IPS-18c (cell line): Measurements from ENCODE around the gene ETDC.
"Not testable (repeated sequence)": the region's sequence is repeated elsewhere in the genome, so short reads cannot be mapped to it uniquely, and the experiment has no call there.

Experiments
- H3K4me3 ChIP-seq: 2 replicates; pipeline ENCODE4 v1.7.0; 2013; ENCODE audit warnings: low read depth, mild to moderate bottlenecking, low read length, moderate library complexity; ENCODE audit not compliant: insufficient read depth
- H3K9me3 ChIP-seq: one replicate; pipeline ENCODE4 v1.6.1; 2013; ENCODE audit warnings: mild to moderate bottlenecking, low read length, moderate library complexity; ENCODE audit not compliant: control insufficient read depth, insufficient read depth

The ETDC gene

DNA sequence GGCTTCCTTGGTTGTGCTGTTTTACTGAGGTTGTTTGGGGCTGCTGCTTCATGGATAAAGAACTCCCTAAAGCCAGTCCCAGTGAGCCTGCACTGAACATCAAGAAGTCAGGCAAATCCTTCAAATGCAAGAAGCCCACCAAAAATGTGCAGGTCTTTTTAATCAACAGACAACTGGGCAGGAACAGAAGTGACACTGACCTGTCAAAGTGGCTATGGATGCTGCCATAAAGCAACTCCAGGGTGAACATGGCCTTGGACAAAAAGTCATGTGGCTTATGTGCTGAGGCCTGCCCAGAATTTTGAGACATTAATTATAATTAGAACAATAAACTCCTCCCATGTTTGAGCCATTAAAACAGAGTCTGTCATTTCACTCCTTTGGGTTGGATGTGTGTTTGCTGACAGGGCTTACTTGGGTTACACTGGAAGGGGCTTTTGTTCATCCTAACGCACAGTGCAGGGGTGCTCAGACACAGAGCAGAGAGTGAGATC, at the start of gene ETDC:
ETDC (plus strand) TSS at position 51 of the 494 bp plus-strand sequence; CDS start at position 51, 0 bp downstream.
- Histone ChIP-seq H3K9me3 (peaks cover 3% of the 10 kb centered on the region), H3K4me3 (no peak within 1 kb of the TSS)

DNA sequence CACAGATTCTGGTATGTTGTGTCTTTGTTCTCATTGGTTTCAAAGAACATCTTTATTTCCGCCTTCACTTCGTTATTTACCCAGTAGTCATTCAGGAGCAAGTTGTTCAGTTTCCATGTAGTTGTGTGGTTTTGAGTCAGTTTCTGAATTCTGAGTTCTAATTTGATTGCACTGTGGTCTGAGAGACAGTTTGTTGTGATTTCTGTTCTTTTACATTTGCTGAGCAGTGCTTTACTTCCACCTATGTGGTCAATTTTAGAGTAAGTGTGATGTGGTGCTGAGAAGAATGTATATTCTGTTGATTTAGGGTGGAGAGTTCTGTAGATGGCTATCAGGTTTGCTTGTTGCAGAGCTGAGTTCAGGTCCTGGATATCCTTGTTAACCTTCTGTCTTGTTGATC, 48.3 kb upstream of the ETDC start:
- H3K9me3 ChIP-seq, H3K4me3 ChIP-seq: not testable (repeated sequence)

- H3K9me3 ChIP-seq, H3K4me3 ChIP-seq: not testable (repeated sequence)
Measured at GRCh38 chrX:135263376-135263775, 45.9 kb upstream of the ETDC start.

- Histone ChIP-seq H3K4me3 (no peak overlapping the region), H3K9me3 (peaks cover 2% of the 10 kb centered on the region)
Measured at GRCh38 chrX:135264206-135264605, 45.1 kb upstream of the ETDC start.

DNA sequence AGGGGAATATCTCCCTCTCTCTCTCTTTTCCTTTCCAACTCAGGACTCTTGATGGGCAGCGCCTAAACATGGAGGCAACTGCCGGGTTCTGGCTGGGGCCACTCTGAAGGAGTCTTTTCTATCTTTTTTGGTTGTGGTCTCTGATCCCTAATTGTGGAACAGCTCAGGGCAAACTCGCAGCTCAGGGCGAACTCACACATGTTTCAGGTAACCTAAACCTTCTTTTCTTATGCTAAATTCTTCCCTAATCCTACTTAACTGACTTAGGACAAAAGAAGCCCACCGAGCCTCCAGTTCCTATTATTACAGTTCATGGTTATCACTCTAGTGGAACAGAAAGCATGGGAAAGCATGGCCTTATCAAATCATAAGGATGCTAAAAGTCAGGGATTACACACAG, 36.1 kb upstream of the ETDC start:
- Histone ChIP-seq H3K4me3 (no peak overlapping the region), H3K9me3 (peaks cover 2% of the 10 kb centered on the region)

GRCh38 chrX:135275973-135276372, 33.3 kb upstream of the ETDC start:
- Histone ChIP-seq H3K4me3 (no peak overlapping the region), H3K9me3 (peaks cover 2% of the 10 kb centered on the region)

GRCh38 chrX:135287266-135287823, 21.9 kb upstream of the ETDC start:
- peaks cover 10% of the 10 kb centered on the region for H3K9me3 ChIP-seq
- no peak overlapping the region for H3K4me3 ChIP-seq

GRCh38 chrX:135295238-135295943, 13.9 kb upstream of the ETDC start:
- Histone ChIP-seq H3K4me3 (peak overlapping the region; percentile 40), H3K9me3 (peaks cover 9% of the 10 kb centered on the region)

DNA sequence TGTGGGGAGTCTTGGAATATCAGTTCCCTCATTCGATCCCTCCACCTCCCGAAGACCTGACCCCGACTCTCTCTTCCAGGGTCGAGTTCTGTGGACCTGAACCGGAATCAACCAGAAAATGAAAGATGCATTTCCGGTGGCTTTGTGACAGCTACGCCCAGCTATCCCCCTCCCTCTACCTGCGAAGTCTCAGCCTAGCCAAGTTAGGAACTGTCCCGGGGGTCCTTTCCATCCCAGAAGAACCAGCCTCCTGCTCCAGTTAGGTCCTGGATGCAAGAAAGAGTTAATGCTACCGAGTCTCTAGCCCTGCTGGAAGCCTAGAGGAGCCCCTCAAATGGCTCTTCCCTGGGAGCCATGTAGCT, 13.4 kb upstream of the ETDC start:
- H3K4me3 ChIP-seq, result peak overlapping the region; percentile 40; the same call in 1 of the 2 replicates
- peaks cover 9% of the 10 kb centered on the region for H3K9me3 ChIP-seq

DNA sequence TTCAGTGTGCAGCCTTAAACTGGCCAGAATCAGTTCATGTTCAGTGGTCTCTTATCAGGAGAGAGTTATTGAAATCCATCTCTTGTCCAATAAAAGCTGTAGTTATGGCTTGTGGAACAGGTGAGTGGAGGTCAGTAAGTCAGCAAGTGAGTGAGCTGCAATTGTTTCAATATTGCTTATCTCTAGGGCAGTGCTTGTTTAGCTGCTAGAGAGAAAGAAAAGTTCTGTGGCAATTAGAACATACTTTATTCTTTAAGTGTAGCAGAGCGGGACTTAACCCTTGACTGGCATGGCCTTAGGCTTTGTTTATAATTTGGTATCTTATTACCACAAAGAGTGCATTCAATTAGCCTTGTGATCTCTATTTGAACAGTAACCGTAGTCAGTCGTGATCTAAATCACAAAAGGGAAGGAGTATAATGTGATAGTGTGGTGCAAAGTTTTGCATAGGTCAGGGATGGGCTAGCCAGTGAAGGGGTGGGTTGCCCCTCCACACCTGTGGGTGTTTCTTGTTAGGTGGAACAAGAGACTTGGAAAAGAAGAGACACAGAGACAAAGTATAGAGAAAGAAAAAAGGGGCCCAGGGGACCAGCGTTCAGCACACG, 6.9 kb upstream of the ETDC start:
- H3K4me3 ChIP-seq, result no peak overlapping the region

DNA sequence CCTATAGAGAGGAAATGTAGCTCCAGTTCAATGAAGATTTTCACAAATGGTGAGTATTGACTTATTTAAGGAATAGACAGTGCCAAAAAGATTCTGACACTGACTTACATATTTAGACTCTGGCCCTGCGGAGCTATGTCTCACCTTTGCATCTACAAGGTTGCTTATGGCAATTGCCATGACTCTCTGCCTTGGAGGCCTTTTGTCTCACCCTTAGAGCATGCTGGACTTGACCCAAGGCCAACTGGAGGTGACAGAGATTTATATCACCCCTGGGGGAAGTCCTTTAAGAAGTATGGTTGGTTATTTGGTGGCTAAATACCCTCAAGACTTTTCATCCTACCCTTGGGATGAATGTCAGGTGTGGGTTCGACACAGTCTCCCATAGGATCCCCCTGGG, 4.5 kb upstream of the ETDC start:
- Histone ChIP-seq H3K9me3 (peaks cover 4% of the 10 kb centered on the region), H3K4me3 (no peak overlapping the region)

More for the DNA sequence above, 6.9 kb upstream of the ETDC start:
- peaks cover 4% of the 10 kb centered on the region for H3K9me3 ChIP-seq

DNA sequence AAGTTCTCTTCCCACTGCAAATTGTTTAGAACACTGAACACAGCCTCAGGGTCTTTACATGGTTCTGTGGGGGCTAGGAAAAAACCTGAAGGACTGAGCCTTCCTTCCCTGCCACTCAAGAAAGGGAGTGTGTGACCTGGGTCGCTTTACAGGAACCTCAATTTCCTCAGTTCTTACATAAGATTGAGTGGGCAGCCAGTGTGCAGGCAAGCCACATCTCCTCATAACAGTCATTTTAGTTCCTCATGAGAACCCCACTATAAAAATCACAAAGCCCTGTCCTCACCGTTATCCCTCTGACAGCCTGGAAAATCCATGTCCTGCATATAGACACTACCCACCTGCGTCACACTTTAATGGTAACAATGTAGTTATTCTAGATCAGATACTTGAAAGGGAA, 2.1 kb upstream of the ETDC start:
- Histone ChIP-seq H3K4me3 (no peak overlapping the region; the same call in 1 of the 2 replicates), H3K9me3 (no peaks in the 10 kb centered on the region)

GRCh38 chrX:135308345-135308855, 880 bp upstream of the ETDC start:
- Histone ChIP-seq H3K4me3 (no peak overlapping the region), H3K9me3 (peaks cover 3% of the 10 kb centered on the region)

DNA sequence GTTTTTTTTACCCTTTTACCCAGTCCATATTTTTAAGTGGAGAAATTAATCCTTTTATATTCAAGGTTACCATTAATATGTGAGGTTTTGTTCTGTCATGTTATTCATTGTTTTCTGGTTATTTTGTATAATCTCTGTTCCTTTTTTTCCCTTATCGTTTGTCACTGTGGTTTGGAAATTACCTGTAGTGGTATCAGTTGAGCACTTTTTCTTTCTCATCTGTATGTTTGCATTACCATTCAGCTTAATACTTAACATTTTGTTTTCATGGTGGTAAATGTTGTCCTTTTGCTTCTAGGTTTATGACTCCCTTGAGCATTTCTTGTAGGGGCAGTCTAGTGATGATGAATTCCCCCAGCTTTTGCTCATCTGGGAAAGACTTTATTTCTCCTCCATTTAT, 6.6 kb downstream of the ETDC start:
- peaks cover 5% of the 10 kb centered on the region for H3K9me3 ChIP-seq
- H3K4me3 ChIP-seq, result no peak overlapping the region

GRCh38 chrX:135324463-135324862, 15.2 kb downstream of the ETDC start:
- Histone ChIP-seq H3K4me3 (no peak overlapping the region; the same call in 1 of the 2 replicates), H3K9me3 (peaks cover 6% of the 10 kb centered on the region)

GRCh38 chrX:135325036-135325818, 15.9 kb downstream of the ETDC start:
- H3K9me3 ChIP-seq, H3K4me3 ChIP-seq: not testable (repeated sequence)

DNA sequence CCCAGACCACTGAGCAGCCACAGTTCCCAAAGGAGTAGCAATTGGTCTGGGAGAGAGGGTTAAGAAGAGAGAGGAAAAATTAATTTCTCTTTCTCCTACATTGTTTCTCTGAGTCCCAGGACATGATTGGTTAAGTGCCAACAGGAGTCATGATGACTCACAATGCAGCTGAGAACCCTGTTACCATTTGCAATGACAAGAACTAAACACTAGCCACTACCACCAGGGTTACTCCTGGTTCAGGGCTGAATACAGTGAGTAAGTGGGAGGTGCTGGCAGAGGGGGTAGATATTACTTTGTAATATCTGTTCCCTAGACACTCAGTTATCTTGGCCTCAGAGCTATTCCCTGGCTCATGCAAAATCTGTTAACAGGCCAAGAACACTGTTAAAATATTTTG, 18.0 kb downstream of the ETDC start:
- peaks cover 9% of the 10 kb centered on the region for H3K9me3 ChIP-seq
- H3K4me3 ChIP-seq, result no peak overlapping the region
